K562 (cell line): ENCODE measurements around the gene IL1B.

Experiments used
- CHD2 ChIP-seq: IDR thresholded peaks from 2 replicates; pipeline ENCODE4 v1.6.1; 2011; ENCODE audit warnings: low read depth, low read length
- DIDO1 ChIP-seq: fragments of 450-650 bp; IDR thresholded peaks from 2 replicates; pipeline ENCODE4 v1.6.1; 2016; ENCODE audit warnings: low read depth, missing biosample characterization, missing genetic modification characterization
- MCM2 ChIP-seq: fragments of 450-650 bp; IDR thresholded peaks from 2 replicates; pipeline ENCODE4 v1.6.1; 2017; ENCODE audit warnings: low read depth, mild to moderate bottlenecking
- NFE2L1 ChIP-seq: fragments of 450-650 bp; IDR thresholded peaks from 2 replicates; pipeline ENCODE4 v1.6.1; 2016; ENCODE audit warnings: missing genetic modification characterization, low read depth, mild to moderate bottlenecking, missing compliant biosample characterization, moderate library complexity, borderline replicate concordance
- POLR2A ChIP-seq: fragments of 450-650 bp; conservative IDR thresholded peaks from 2 replicates; pipeline ENCODE4 v1.6.1; 2016
- TAF1 ChIP-seq: IDR thresholded peaks from 2 replicates; pipeline ENCODE4 v1.6.1; 2011; ENCODE audit warnings: mild to moderate bottlenecking, low read length, moderate library complexity; ENCODE audit not compliant: insufficient read depth, control insufficient read depth, severe bottlenecking; ENCODE audit errors: extremely low read depth
- TCF7 ChIP-seq: sonication (generic); IDR thresholded peaks from 2 replicates; pipeline ENCODE4 v1.6.1; 2016; ENCODE audit warnings: antibody characterized with exemption, borderline replicate concordance
- ZNF384 ChIP-seq: IDR thresholded peaks from 2 replicates; pipeline ENCODE4 v1.6.1; 2012; ENCODE audit warnings: low read depth, low read length, improper control_type of control experiment
- ZNF407 ChIP-seq: fragments of 450-650 bp; IDR thresholded peaks from 2 replicates; pipeline ENCODE4 v1.6.1; 2016; ENCODE audit warnings: low read depth
- ZNF695 ChIP-seq: fragments of 450-650 bp; formaldehyde crosslinking; IDR thresholded peaks from 2 replicates; pipeline ENCODE4 v1.4.0; 2020; ENCODE audit warnings: mild to moderate bottlenecking, moderate library complexity
- TF ChIP-seq, protein P1 (sequence below): conservative IDR thresholded peaks from 2 replicates; pipeline ENCODE4 v1.6.1; 2011; ENCODE audit warnings: low read depth, mild to moderate bottlenecking, low read length; ENCODE audit not compliant: control insufficient read depth

DNA sequence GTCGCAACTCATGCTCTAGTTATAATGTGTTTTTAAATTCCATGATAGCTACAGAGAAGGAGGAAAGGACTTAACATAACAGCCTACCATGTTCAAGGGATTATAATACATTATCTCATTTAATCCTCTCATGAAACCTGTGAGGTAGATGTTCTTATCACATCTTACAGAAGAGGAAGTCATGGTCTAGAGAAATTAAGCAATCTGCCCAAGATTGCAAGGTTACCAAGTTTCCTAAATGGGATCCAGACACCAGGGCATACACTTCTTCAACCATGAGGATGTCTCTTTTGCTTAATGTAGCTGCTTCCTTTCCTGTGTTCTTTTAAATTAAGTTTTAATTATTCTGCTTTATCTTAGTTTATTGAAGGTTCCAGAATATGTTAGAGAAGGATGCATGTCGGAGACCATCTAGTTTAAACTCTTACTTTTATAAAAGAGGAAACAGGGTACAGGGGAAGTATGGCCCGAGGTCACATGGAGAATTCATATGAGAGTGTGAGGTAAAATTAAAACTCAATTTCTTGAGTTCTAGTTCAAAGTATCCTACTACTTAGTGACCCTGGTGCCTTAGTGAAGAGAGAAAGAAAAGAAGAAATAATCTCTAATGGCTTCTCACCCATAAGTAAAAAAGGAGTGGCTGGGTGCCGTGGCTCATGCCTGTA, 48.7 kb downstream of the IL1B start:
- TF ChIP-seq, protein P1, sequence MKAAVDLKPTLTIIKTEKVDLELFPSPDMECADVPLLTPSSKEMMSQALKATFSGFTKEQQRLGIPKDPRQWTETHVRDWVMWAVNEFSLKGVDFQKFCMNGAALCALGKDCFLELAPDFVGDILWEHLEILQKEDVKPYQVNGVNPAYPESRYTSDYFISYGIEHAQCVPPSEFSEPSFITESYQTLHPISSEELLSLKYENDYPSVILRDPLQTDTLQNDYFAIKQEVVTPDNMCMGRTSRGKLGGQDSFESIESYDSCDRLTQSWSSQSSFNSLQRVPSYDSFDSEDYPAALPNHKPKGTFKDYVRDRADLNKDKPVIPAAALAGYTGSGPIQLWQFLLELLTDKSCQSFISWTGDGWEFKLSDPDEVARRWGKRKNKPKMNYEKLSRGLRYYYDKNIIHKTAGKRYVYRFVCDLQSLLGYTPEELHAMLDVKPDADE, result no peak
- TF ChIP-seq NFE2L1 (tag), result no peak
- TF ChIP-seq TCF7, result no peak
- no peak for TF ChIP-seq ZNF384
- TF ChIP-seq ZNF407, result no peak
- no peak for TF ChIP-seq DIDO1 (tag)
- no peak for TF ChIP-seq MCM2
- TF ChIP-seq POLR2A, result no peak
- no peak for TF ChIP-seq TAF1
- TF ChIP-seq CHD2, result no peak
- TF ChIP-seq ZNF695 (CRISPR knock-in tag), result no peak
